Skeletal muscle cell (primary cell): ENCODE results near the gene CTNND2.
"Not testable (repeated sequence)": the region's sequence is repeated elsewhere in the genome, so short reads cannot be mapped to it uniquely, and the experiment has no call there.

ENCODE experiments used
- DNase-seq: peaks from one replicate; pipeline ENCODE4 v3.0.0-alpha.2; 2010; ENCODE audit warnings: low read depth
- H3K4me3 ChIP-seq: 2 replicates; pipeline ENCODE4 v1.5.1; 2011; ENCODE audit warnings: low read depth, mild to moderate bottlenecking, control low read depth, low read length, moderate library complexity

CTNND2 gene

GRCh38 chr5:11888221-11888620 is 16.0 kb downstream of the CTNND2 start:
- no peak overlapping the region for H3K4me3 ChIP-seq
- no peak for DNase-seq

- no peak for DNase-seq
- no peak overlapping the region for H3K4me3 ChIP-seq
Measured at GRCh38 chr5:11878814-11879213, 25.4 kb downstream of the CTNND2 start.

- DNase-seq: no peak
- no peak overlapping the region for H3K4me3 ChIP-seq
Measured at GRCh38 chr5:11873587-11873986, 30.7 kb downstream of the CTNND2 start.

- no peak overlapping the region for H3K4me3 ChIP-seq
Measured at GRCh38 chr5:11869203-11869602, 35.0 kb downstream of the CTNND2 start.

GRCh38 chr5:11863911-11864310 is 40.3 kb downstream of the CTNND2 start:
- no peak overlapping the region for H3K4me3 ChIP-seq
- no peak for DNase-seq

More at GRCh38 chr5:11869203-11869602, 35.0 kb downstream of the CTNND2 start:
- no peak for DNase-seq

- no peak overlapping the region for H3K4me3 ChIP-seq
- no peak for DNase-seq
Measured at GRCh38 chr5:11857391-11857790, 46.9 kb downstream of the CTNND2 start.

- no peak for DNase-seq
- no peak overlapping the region for H3K4me3 ChIP-seq
Measured at GRCh38 chr5:11854936-11855335, 49.3 kb downstream of the CTNND2 start.

DNA sequence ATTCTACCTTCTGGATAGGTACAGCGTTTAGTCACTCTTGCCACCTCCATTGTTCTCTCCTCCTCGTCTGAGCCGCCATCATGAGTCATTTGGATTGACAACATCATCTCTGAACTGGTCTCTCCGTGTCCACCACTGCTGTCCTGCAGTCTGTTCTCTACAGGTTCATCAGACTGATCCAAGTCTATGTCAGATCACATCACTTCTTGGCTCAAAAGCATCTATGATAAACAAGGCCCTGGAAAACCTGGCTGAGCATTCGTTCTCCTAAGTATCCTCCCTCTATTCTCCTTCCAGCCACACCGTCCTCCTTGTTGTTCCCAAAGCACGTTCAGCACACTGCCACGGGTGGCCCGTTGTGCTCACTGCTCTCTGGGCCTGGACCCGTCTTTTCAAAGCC is 50.5 kb downstream of the CTNND2 start:
- H3K4me3 ChIP-seq: no peak overlapping the region
- DNase-seq: no peak

- no peak for DNase-seq
- no peak overlapping the region for H3K4me3 ChIP-seq
Measured at GRCh38 chr5:11853140-11853539, 51.1 kb downstream of the CTNND2 start.

- H3K4me3 ChIP-seq: no peak overlapping the region
- no peak for DNase-seq
Measured at GRCh38 chr5:11852717-11853087, 51.5 kb downstream of the CTNND2 start.

DNA sequence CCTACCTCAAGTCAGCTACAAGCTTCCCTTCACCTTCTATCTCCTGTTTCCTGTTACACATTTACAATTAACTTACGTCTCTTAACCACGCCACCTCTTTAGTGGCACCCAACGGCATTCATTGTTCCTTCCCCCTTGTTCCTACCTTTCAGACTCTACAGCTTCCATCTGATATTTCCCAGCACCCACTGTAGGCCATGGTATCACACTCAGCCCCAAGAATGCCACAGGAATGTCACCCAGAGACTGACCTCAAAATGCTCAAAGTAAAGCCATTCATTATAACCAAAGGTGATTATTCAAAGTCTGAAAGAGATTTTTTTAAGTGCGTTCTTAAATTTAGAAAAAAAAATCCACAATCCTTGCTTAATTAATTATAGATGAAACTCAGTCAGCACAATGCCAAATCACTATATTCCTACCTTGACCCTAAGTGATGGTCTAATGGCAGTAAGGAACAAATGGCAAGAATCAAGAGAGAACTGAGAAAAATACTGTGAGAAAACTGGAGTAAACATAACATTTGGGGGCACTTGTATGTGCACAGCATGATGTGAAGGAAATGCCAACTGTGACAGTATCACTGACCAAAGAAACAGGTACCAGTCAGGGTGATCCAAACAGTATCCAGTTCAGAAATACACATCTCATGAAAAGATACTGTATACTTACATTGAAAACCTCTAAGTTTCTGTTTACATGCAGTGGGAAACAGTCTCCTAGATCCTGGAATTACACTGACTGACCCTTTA is 52.1 kb downstream of the CTNND2 start:
- no peak overlapping the region for H3K4me3 ChIP-seq
- DNase-seq: no peak

DNA sequence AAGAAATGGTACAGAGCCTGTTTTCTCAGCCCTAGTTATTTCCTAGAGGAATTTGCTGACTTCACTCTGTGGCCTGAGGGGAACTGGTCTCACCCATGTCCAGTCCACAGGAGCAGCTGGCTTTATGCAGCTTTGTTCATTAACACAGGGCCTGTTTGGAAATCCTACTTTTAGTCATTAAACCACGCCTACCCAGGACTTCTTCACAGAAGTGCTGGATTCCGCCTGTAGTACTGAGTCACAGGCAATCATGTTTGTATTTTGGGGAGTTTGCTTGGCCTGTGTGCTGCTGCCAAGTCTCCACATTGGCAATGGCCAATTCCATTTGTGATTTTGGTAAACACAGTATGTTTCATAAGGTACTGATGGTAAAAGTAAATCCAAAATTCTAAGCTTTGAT is 52.8 kb downstream of the CTNND2 start:
- no peak for DNase-seq

GRCh38 chr5:11828566-11828965 is 75.7 kb downstream of the CTNND2 start:
- not testable (repeated sequence) for H3K4me3 ChIP-seq, DNase-seq

More for the DNA sequence above, 52.8 kb downstream of the CTNND2 start:
- H3K4me3 ChIP-seq: no peak overlapping the region

DNA sequence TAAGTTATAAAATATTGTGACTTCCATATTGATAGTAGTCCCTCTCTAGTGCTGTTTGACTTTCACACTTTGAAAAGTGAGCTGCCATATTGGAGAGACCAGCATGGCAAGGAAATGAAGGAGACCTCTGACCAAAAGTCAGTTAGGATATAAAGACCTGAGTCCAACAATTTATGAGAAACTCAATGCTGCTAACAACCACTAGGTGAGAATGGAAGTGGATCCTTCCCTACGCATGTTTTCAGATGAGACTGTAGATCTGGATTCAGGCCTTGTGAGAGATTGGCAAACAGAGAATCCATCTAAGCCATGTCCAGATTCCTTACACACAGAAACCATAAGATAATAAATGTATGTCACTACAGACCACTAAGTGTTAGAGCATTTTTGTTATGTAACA is 81.6 kb downstream of the CTNND2 start:
- no peak overlapping the region for H3K4me3 ChIP-seq
- no peak for DNase-seq

GRCh38 chr5:11815916-11816315 is 88.3 kb downstream of the CTNND2 start:
- H3K4me3 ChIP-seq: no peak overlapping the region
- DNase-seq: no peak

GRCh38 chr5:11815481-11815880 is 88.8 kb downstream of the CTNND2 start:
- DNase-seq: no peak

GRCh38 chr5:11814373-11814772 is 89.9 kb downstream of the CTNND2 start:
- no peak for DNase-seq
- H3K4me3 ChIP-seq: no peak overlapping the region

More at GRCh38 chr5:11815481-11815880, 88.8 kb downstream of the CTNND2 start:
- H3K4me3 ChIP-seq: no peak overlapping the region

- no peak for DNase-seq
- no peak overlapping the region for H3K4me3 ChIP-seq
Measured at GRCh38 chr5:11809407-11809806, 94.8 kb downstream of the CTNND2 start.

DNA sequence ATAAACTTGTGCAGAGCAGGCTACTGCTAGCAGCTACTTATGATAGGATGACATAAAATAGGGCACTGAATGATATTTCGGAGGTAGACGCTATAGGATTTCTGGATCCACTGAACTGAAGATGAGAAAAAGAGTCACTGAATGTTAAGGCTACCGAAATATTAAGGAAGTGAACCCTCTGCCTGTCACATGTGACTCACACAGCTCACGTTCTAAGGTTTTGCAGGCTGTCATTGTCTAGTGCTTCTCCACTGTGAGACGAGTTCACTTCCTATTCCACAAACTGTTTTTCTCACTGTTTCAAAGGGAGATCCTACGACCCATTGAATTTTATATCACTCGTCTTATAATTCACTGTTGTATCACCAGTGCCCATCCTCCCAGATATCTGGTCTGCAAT is 100.8 kb downstream of the CTNND2 start:
- DNase-seq: no peak
- no peak overlapping the region for H3K4me3 ChIP-seq

DNA sequence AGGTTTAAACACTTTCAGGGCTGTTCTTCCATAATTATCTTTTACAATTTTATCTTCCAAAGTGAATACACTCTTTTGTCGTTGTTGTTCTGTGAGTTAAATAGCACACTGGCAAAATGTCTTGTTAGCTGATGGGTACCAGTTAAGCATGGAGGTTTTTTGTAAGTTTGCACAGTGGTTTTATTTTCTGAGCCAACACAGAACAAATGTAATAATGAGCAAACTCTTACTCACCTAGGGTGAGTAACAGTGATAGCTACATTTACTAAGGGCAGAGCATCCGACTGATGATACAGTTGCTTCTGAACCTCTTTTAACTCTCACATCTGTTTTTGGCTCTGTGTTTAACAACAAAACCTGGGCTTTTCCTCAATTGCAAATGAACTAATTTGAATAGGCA is 103.2 kb downstream of the CTNND2 start:
- DNase-seq: no peak
- no peak overlapping the region for H3K4me3 ChIP-seq

GRCh38 chr5:11797132-11797531 is 107.1 kb downstream of the CTNND2 start:
- H3K4me3 ChIP-seq: no peak overlapping the region
- no peak for DNase-seq

- DNase-seq: no peak
- no peak overlapping the region for H3K4me3 ChIP-seq
Measured at GRCh38 chr5:11793396-11793795, 110.8 kb downstream of the CTNND2 start.
